Caco-2 (cell line): ENCODE measurements around the gene CRELD2. TPM values are rescaled to one million over a fixed set of nuclear protein-coding genes. Genes with fewer than 3 reads are reported as not detected.

Experiments
- BruUV-seq: library from RNA; stranded (reverse); fragments of 400-500 nt; replicated peaks from 2 replicates; lab custom pipeline; 2021; lab: Mats Ljungman, UMichigan
- CTCF ChIA-PET: fragments of 300-600 bp; sonication (Branson Sonifier 250); formaldehyde crosslinking; loops from one replicate; lab custom pipeline; 2022; ENCODE audit warnings: antibody characterized with exemption; lab: Charles Lee
- POLR2A ChIA-PET: fragments of 300-600 bp; sonication (Branson Sonifier 250); formaldehyde crosslinking; loops from one replicate; lab custom pipeline; 2022; ENCODE audit warnings: antibody characterized with exemption; lab: Charles Lee
- DNase-seq, 2 experiments: peaks; one replicate each; pipeline versions ENCODE4 v3.0.0 to v3.0.0-alpha.2; 2020 to 2022
- H3K27me3 ChIP-seq: replicated peaks from 2 replicates; pipeline ENCODE4 v1.6.0; 2011; ENCODE audit warnings: low read length; ENCODE audit not compliant: control insufficient read depth, insufficient read depth
- H3K36me3 ChIP-seq: 2 replicates; pipeline ENCODE4 v1.5.1; 2011; ENCODE audit warnings: low read length; ENCODE audit not compliant: control insufficient read depth, insufficient read depth
- H3K4me1 ChIP-seq: fragments of 250-450 bp; sonication (Bioruptor Pico); 2 replicates; pipeline ENCODE4 v1.5.1; 2020; ENCODE audit warnings: mild to moderate bottlenecking
- H3K4me3 ChIP-seq: 2 replicates; pipeline ENCODE4 v1.5.1; 2011; ENCODE audit warnings: low read depth, mild to moderate bottlenecking, control low read depth, low read length
- H3K9me3 ChIP-seq: fragments of 250-450 bp; sonication (Bioruptor Pico); 2 replicates; pipeline ENCODE4 v1.5.1; 2020; ENCODE audit warnings: mild to moderate bottlenecking, moderate library complexity
- H3K27ac Mint-ChIP-seq: one replicate; pipeline ENCODE4 v1.8.0; 2022; ENCODE audit warnings: mixed read lengths; ENCODE audit not compliant: unreplicated experiment
- H3K27me3 Mint-ChIP-seq: one replicate; pipeline ENCODE4 v1.8.0; 2022; ENCODE audit warnings: mixed read lengths; ENCODE audit not compliant: insufficient read depth, unreplicated experiment
- H3K36me3 Mint-ChIP-seq: one replicate; pipeline ENCODE4 v1.8.0; 2022; ENCODE audit warnings: mild to moderate bottlenecking, mixed read lengths; ENCODE audit not compliant: insufficient read depth, unreplicated experiment
- H3K4me1 Mint-ChIP-seq: one replicate; pipeline ENCODE4 v1.8.0; 2022; ENCODE audit warnings: low read depth, mixed read lengths; ENCODE audit not compliant: unreplicated experiment
- H3K4me3 Mint-ChIP-seq: one replicate; pipeline ENCODE4 v1.8.0; 2022; ENCODE audit warnings: mild to moderate bottlenecking, moderate library complexity, mixed read lengths; ENCODE audit not compliant: unreplicated experiment
- H3K9me3 Mint-ChIP-seq: one replicate; pipeline ENCODE4 v1.8.0; 2022; ENCODE audit warnings: mixed read lengths; ENCODE audit not compliant: unreplicated experiment
- intact Hi-C: fragments of 100-400 bp; cut with micrococcal nuclease; formaldehyde crosslinking; loops from one replicate; pipeline ENCODE4 v1.10.0; 2022; ENCODE audit not compliant: unreplicated experiment
- total RNA-seq: library from RNA; stranded (reverse); gene quantifications from 2 replicates; pipeline ENCODE4 v1.2.3, GENCODE V29; 2022
- TF ChIP-seq, protein P1 (sequence below), 2 experiments: fragments of 200-600 bp in 1 of 2; IDR thresholded peaks; 1 replicate in 1 of 2; 2 replicates in 1 of 2; pipeline versions ENCODE4 v1.5.1 to v1.8.0; 2011 to 2022; ENCODE audit warnings: antibody characterized with exemption in 1 of 2, control low read depth in 1 of 2, inconsistent platforms in 1 of 2, low read depth in 1 of 2, low read length in 1 of 2, mild to moderate bottlenecking in 1 of 2, moderate library complexity in 1 of 2; ENCODE audit not compliant: insufficient read depth in 1 of 2, severe bottlenecking in 1 of 2, unreplicated experiment in 1 of 2

The CRELD2 gene
- total RNA-seq, 1 experiment from 2014 or later = 43.3 TPM

DNA sequence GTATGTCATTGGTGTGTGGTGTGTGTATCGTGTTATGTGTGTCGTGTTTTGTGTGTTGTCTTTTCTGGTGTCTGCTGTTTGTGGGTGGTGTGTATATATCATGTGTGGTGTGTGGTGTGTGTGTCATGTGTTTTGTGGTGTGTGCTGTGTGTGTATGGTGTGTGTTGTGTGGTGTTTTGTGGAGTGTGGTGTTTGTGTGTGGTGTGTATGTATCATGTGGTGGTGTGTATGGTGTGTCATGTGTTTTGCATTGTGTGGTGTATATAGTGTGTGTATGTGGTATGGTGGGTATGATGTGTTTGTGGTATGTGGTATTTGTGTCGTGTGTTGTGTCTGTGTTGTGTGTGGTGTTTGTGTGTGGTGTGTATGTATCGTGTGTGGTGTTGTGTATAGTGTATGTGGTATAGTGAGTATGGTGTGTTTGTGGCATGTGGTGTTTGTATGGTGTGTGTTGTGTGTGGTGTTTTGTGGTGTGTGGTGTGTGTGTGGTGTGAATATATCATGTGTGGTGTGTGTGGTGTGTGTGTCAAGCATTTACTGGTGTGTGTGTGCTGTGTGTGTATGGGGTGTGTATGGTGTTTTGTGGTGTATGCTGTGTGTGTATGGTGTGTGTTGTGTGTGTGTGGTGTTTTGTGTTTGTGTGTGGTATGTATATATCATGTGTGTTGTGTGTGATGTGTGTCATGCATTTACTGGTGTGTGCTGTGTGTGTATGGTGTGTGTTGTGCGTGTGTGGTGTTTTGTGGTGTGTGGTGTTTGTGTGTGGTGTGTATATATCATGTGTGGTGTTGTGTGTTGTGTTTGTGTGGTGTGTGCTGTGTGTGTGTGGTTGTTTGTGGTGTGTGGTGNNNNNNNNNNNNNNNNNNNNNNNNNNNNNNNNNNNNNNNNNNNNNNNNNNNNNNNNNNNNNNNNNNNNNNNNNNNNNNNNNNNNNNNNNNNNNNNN is 54.9 kb downstream of the CRELD2 start:
- Histone ChIP-seq H3K27me3 (no peaks in the 10 kb centered on the region), H3K36me3 (no peaks in the 10 kb centered on the region), H3K4me3 (no peak overlapping the region), H3K9me3 (no peaks in the 10 kb centered on the region), H3K4me1 (peaks cover 11% of the 10 kb centered on the region)
- H3K27ac Mint-ChIP-seq = no peak overlapping the region
- POLR2A ChIA-PET = no interaction called here
- no peak for DNase-seq
- H3K36me3 Mint-ChIP-seq = peaks cover 7% of the 10 kb centered on the region
- H3K4me3 Mint-ChIP-seq = no peak overlapping the region
- intact Hi-C loops = no loop called here
- H3K9me3 Mint-ChIP-seq = no peaks in the 10 kb centered on the region
- no peaks in the 10 kb centered on the region for H3K4me1 Mint-ChIP-seq
- CTCF ChIA-PET = no interaction called here
- TF ChIP-seq, protein P1, sequence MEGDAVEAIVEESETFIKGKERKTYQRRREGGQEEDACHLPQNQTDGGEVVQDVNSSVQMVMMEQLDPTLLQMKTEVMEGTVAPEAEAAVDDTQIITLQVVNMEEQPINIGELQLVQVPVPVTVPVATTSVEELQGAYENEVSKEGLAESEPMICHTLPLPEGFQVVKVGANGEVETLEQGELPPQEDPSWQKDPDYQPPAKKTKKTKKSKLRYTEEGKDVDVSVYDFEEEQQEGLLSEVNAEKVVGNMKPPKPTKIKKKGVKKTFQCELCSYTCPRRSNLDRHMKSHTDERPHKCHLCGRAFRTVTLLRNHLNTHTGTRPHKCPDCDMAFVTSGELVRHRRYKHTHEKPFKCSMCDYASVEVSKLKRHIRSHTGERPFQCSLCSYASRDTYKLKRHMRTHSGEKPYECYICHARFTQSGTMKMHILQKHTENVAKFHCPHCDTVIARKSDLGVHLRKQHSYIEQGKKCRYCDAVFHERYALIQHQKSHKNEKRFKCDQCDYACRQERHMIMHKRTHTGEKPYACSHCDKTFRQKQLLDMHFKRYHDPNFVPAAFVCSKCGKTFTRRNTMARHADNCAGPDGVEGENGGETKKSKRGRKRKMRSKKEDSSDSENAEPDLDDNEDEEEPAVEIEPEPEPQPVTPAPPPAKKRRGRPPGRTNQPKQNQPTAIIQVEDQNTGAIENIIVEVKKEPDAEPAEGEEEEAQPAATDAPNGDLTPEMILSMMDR (IDR thresholded peaks at IDR 0.05; ENCODE audit: insufficient read depth in 1 of 2, low read depth in 1 of 2, low read length in 1 of 2, severe bottlenecking in 1 of 2, unreplicated experiment in 1 of 2) = no peak
- no TSS peak for BruUV-seq
- no peaks in the 10 kb centered on the region for H3K27me3 Mint-ChIP-seq

DNA sequence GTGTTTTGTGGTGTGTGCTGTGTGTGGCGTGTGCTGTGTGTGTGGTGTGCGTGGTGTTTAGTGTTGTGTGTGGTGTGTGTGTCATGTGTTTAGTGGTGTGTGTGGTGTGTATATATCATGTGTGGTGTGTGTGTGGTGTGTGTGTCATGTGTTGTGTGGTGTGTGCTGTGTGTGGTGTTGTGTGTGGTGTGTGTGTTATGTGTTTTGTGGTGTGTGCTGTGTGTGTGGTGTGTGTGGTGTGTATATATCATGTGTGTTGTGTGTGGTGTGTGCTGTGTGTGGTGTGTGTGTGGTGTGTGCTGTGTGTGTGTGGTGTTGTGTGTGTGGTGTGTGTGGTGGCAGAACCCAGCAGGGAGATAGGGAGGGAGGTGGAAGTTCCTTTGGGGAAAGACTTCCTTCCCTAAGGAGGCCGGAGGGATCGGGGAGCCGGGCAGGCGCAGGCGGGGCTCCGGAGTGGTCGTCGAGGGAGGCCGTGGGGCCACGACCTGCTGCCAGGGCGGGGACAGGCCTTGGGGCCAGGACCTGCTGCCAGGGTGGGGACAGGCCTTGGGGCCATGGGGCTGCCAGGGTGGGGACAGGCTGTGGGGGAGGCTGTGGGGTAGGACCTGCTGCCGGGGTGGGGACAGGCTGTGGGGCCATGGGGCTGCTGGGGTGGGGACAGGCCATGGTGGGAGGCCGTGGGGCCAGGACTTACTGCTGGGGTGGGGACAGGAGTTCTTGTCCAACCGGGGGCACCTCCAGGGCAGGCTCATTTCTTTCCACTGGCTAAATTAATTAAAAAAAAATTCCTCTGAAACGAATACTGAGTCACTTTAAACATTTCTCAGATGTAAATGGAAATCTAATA is 57.3 kb downstream of the CRELD2 start:
- BruUV-seq = no TSS peak
- H3K36me3 ChIP-seq = no peaks in the 10 kb centered on the region
- peak; percentile 42 to 46 for DNase-seq

More for the DNA sequence above, 57.3 kb downstream of the CRELD2 start:
- Histone ChIP-seq H3K4me3 (no peak overlapping the region), H3K4me1 (no peaks in the 10 kb centered on the region), H3K9me3 (peaks cover 4% of the 10 kb centered on the region; the same call in 1 of the 2 replicates), H3K27me3 (no peaks in the 10 kb centered on the region)
- CTCF ChIA-PET = no interaction called here
- peak overlapping the region; percentile 8 for H3K27ac Mint-ChIP-seq
- no peaks in the 10 kb centered on the region for H3K4me1 Mint-ChIP-seq
- H3K9me3 Mint-ChIP-seq = peaks cover 12% of the 10 kb centered on the region
- TF ChIP-seq, protein P1 (IDR thresholded peaks at IDR 0.05; ENCODE audit: insufficient read depth in 1 of 2, low read depth in 1 of 2, low read length in 1 of 2, severe bottlenecking in 1 of 2, unreplicated experiment in 1 of 2) = no peak
- intact Hi-C loops = no loop called here
- no peaks in the 10 kb centered on the region for H3K27me3 Mint-ChIP-seq
- peaks cover 3% of the 10 kb centered on the region for H3K36me3 Mint-ChIP-seq
- no peak overlapping the region for H3K4me3 Mint-ChIP-seq
- POLR2A ChIA-PET = no interaction called here
